WERI-Rb-1 (cell line): ENCODE data around the gene GOLGA3.
A peak's percentile ranks its signal among the peaks of the same experiment; 100 is the strongest.

Experiments
- DNase-seq: peaks from one replicate; pipeline ENCODE4 v3.0.0-alpha.2; 2020
- H3K27ac ChIP-seq: fragments of 250-450 bp; sonication (Bioruptor Pico); 2 replicates; pipeline ENCODE4 v1.5.1; 2020; ENCODE audit warnings: mild to moderate bottlenecking, moderate library complexity
- H3K27me3 ChIP-seq: fragments of 250-450 bp; sonication (Bioruptor Pico); 2 replicates; pipeline ENCODE4 v1.5.1; 2021; ENCODE audit warnings: mild to moderate bottlenecking, low read depth, moderate library complexity; ENCODE audit not compliant: insufficient read depth, severe bottlenecking
- H3K36me3 ChIP-seq: fragments of 250-450 bp; sonication (Bioruptor Pico); 2 replicates; pipeline ENCODE4 v1.5.1; 2020; ENCODE audit warnings: mild to moderate bottlenecking, moderate library complexity
- H3K4me3 ChIP-seq: 2 replicates; pipeline ENCODE4 v1.5.1; 2011; ENCODE audit warnings: low read depth, mild to moderate bottlenecking, control low read depth, low read length
- H3K9me3 ChIP-seq: fragments of 250-450 bp; sonication (Bioruptor Pico); 2 replicates; pipeline ENCODE4 v1.5.1; 2021; ENCODE audit warnings: mild to moderate bottlenecking, moderate library complexity; ENCODE audit not compliant: severe bottlenecking
- TF ChIP-seq, protein P1 (sequence below): IDR thresholded peaks from 2 replicates; pipeline ENCODE4 v1.5.1; 2011; ENCODE audit warnings: low read depth, mild to moderate bottlenecking, control low read depth, inconsistent platforms, low read length

The GOLGA3 gene

DNA sequence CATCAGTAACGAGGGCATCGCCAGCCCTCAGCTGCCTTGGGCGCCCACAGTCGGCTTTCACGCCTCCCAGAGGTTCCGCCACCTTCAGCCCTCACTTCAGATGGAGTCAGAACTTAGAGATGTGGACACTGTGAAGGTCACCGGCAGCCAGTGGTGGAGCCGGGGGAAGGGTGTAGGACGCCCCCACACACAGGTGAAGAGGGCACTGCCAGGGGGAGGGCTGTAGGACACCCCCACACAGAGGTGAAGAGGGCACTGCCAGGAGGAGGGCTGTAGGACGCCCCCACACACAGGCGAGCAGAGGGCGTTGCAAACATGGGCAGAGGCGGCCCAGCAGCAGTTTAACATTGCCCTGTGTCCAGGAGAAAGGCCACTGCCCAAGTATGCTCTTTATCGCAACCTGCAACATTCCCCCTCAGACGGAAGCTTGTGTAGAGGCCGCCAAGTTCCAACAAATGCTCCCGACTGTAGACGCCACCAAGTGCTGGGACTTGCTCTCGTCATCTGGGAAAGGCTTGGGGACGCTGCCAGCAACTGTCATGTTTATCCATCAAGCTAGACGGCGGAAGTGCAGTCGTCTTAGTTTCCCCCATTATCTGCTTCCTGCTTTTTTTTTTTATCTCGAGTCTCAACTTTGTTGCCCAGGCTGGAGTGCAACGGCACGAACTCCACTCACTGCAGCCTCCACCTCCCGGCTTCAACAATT, 62.1 kb downstream of the GOLGA3 start:
- Histone ChIP-seq H3K36me3 (peaks cover 14% of the 10 kb centered on the region), H3K9me3 (no peaks in the 10 kb centered on the region), H3K27ac (no peak overlapping the region; the same call in 1 of the 2 replicates), H3K27me3 (no peaks in the 10 kb centered on the region), H3K4me3 (no peak overlapping the region)
- TF ChIP-seq, protein P1, sequence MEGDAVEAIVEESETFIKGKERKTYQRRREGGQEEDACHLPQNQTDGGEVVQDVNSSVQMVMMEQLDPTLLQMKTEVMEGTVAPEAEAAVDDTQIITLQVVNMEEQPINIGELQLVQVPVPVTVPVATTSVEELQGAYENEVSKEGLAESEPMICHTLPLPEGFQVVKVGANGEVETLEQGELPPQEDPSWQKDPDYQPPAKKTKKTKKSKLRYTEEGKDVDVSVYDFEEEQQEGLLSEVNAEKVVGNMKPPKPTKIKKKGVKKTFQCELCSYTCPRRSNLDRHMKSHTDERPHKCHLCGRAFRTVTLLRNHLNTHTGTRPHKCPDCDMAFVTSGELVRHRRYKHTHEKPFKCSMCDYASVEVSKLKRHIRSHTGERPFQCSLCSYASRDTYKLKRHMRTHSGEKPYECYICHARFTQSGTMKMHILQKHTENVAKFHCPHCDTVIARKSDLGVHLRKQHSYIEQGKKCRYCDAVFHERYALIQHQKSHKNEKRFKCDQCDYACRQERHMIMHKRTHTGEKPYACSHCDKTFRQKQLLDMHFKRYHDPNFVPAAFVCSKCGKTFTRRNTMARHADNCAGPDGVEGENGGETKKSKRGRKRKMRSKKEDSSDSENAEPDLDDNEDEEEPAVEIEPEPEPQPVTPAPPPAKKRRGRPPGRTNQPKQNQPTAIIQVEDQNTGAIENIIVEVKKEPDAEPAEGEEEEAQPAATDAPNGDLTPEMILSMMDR = no peak
- DNase-seq = peak; percentile 32

DNA sequence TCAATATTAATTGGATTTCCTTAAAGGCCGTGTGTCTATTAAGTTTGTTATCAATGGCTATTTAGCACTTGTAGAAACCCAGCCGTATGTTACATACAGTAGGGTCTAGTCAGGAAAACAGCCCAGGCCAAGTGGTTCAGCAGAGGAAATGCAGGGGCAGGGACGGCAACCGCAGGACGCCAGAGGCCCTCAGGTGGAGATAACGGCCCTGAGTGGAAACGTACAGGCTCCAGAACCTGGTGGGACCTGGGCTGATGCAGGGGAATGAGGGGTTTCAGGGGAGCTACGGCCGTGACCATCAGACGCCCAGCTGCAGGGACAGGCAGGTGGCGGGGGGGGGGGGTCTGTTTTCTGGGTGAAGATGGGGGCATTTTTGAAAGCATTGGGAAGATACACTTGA, 63.3 kb downstream of the GOLGA3 start:
- no peak for DNase-seq
- Histone ChIP-seq H3K36me3 (peaks cover 10% of the 10 kb centered on the region), H3K27ac (no peak overlapping the region), H3K4me3 (no peak overlapping the region), H3K9me3 (no peaks in the 10 kb centered on the region), H3K27me3 (no peaks in the 10 kb centered on the region)
- TF ChIP-seq, protein P1 = no peak

DNA sequence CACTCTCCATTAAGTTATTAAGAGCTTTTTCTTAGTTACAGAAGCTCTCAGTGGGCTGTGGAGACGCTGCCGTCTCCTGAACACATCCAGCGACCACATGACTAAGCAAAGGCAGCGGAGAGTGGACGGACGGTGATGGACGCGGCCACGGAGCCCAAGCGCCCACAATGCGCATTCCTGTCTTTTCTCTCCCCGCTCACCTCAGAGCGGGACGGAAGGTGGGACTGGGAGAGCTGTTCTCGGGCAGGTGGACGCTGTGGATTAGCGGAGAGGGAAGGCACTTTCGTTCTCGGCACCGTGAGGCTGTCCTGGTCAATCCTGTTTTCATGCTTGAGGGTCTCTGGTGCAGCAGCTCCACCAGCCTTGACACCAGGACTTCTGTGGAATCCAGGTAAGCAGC, 64.4 kb downstream of the GOLGA3 start:
- TF ChIP-seq, protein P1 = no peak

DNA sequence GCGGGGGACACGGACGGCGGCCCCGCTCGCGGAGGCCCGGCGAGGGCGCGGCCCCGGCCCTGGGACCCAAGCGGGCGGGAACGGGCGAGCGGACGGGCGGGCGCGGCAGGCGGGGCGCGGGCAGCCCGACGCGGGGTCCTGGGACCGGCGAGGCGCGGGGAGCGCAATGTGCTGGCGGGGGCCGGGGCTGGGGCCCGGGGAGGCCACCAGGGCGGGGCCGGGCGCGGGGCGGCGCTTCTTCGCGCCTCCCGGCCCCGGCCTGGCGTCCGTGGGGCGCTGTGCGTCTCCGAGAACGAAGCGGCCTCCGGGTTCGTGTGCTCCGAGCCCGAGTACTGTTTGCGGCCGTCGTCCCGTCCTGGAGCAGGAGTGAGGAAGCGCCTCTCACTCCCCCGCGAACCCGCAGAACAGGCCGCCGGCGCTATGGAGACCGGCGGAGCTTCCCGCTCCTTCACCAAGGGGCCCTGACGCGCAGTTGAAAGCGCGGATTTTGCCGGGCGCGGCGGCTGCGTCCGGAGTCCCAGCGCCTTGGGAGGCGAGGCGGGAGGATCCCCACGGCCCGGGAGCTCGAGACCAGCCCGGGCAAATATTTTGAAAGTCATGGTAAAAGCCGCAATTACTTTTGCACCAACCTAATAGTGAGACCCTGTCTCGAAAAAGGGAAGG, 66.6 kb downstream of the GOLGA3 start:
- Histone ChIP-seq H3K9me3 (no peaks in the 10 kb centered on the region), H3K27ac (peak overlapping the region; percentile 99), H3K36me3 (peaks cover 27% of the 10 kb centered on the region), H3K27me3 (no peaks in the 10 kb centered on the region), H3K4me3 (peak overlapping the region; percentile 85)
- TF ChIP-seq, protein P1 = 0 out of 2 replicates have a peak, but pooled peaks have one; percentile 8
- DNase-seq = peak; percentile 82

More for the DNA sequence above, 64.4 kb downstream of the GOLGA3 start:
- DNase-seq = peak; percentile 30
- Histone ChIP-seq H3K27me3 (no peaks in the 10 kb centered on the region), H3K27ac (no peak overlapping the region), H3K9me3 (no peaks in the 10 kb centered on the region), H3K4me3 (peak overlapping the region; percentile 9; the same call in 1 of the 2 replicates), H3K36me3 (peaks cover 15% of the 10 kb centered on the region)

DNA sequence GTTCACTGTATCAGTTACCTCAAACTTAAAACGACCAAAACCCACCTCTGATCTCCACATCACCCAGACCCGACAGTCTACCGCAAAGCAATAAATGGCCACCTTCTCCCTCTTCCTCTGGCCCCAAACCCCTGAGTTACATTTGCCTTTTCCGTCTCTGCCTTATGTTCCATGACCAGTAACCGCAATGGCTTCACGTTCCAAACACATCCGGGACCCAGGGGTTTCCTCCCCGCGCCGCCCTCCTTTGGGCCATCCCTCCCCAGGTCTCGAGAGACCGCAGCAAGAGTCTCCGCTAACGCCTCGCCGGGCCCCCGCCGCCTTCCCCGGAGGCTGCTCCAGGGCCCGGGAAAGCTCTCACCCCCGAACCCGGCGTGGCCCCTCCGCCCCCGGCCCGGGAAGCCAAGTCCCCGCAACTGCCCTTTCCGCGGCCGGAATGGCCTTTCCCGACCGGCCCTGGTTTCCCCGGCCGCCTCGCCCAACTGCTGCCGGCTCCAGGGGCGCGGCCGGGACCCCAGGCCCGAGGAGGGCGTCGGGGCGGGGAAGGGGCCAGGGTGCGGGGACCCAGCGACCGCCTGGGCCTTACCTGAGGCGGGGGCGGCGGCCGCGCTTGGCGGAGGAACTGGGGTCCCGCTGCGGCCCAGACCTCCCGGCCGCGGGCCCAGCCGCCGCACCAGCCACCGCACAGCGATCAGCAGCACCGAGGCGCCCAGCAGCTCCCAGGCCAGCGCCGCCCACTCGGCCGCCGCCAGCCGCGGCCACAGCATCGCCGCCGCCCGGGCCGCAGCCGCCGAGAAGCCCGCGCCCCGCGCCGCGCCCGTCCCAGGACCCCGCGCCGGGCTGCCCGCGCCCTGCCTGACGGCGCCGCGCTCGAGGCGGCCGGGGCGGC, 67.4 kb downstream of the GOLGA3 start, which contains the start of gene ANKLE2:
Gene ANKLE2, minus strand, starts transcription at position 801 of the 889 bp plus-strand sequence. Its CDS starts 34 bp downstream, at position 767.
- H3K27ac ChIP-seq = peak within 1 kb of the TSS; percentile 99
- TF ChIP-seq, protein P1 = no peak
- peak; percentile 33 for DNase-seq
- peaks cover 29% of the 10 kb centered on the region for H3K36me3 ChIP-seq
- H3K4me3 ChIP-seq = peak within 1 kb of the TSS; percentile 96
- H3K27me3 ChIP-seq = no peaks in the 10 kb centered on the region
- H3K9me3 ChIP-seq = no peaks in the 10 kb centered on the region
